ENCODE results near the gene TSR2.
A peak's percentile ranks its signal among the peaks of the same experiment; 100 is the strongest.

The TSR2 gene, protein sequence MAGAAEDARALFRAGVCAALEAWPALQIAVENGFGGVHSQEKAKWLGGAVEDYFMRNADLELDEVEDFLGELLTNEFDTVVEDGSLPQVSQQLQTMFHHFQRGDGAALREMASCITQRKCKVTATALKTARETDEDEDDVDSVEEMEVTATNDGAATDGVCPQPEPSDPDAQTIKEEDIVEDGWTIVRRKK

DNA sequence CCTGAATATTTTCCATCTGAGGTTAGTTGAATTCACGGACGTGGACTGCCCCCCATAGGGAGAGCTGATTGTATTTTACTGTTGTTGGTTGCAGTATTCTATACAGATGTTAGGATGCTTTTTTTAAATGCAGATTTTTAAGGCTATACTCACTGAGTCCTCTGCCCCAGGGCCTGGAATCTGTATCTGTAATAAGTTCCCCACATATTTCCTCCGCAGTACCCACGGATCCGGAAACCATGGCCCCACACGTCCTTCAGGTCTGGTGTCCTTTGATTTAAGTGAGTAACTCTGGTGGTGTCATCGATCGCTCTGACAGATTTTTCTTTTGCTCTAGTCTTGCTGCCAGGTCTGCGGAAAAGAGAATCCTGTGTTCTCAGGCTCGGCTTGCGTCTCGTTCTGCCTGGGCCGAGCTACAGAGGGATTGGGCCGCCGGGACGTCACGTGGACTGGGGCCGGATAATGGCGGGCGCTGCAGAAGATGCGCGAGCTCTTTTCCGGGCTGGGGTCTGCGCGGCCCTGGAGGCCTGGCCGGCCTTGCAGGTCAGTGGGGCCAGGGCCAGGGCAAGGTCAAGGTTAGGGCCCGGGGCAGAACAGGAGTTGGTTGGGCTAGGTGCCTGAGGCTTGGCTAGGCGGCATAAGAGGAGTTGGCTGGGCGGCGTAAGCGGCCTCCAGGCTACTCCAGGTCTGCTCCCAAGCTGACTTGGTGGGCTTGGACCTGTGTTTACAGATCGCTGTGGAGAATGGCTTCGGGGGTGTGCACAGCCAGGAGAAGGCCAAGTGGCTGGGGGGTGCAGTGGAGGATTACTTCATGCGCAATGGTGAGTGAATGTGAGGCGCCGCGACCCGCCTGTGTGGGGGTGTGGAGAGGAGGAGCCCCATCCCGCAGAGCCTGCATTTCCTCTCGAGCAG is at the start of gene TSR2:
Gene TSR2 (plus strand): TSS at position 445 of the 912 bp plus-strand sequence. CDS start 18 bp downstream, at position 463.
- H3K27me3 Mint-ChIP-seq, result no peaks in the 10 kb centered on the region
- peaks cover 16% of the 10 kb centered on the region for H3K36me3 Mint-ChIP-seq
- H3K27ac Mint-ChIP-seq, result peak within 1 kb of the TSS; percentile 90
- H3K4me1 Mint-ChIP-seq, result peaks cover 22% of the 10 kb centered on the region
- peak; percentile 95 for ATAC-seq
- H3K9me3 Mint-ChIP-seq, result no peaks in the 10 kb centered on the region
- peak within 1 kb of the TSS; percentile 99 for H3K4me3 Mint-ChIP-seq

DNA sequence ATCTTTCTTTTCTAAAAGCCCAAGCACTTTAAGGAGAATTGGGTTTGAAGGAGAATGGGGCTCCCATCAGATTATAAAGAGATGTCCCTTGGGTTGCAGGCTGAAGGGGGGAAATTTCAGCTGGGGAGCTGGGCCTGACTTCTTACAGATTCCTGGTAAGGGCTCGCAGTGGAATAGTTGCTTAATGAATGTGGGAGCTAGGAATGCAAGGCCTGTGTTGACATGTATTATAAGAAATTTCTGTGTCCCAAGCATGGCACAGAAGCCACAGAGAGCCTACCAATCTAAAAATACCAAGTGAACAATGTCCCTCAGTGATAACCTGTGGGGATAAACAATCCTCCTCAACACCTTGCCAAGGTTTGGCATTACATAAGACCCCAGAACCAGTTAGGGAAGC is 43.1 kb upstream of the TSR2 start:
- Mint-ChIP-seq H3K27ac (no peak overlapping the region), H3K36me3 (no peaks in the 10 kb centered on the region), H3K27me3 (peaks cover 9% of the 10 kb centered on the region)

DNA sequence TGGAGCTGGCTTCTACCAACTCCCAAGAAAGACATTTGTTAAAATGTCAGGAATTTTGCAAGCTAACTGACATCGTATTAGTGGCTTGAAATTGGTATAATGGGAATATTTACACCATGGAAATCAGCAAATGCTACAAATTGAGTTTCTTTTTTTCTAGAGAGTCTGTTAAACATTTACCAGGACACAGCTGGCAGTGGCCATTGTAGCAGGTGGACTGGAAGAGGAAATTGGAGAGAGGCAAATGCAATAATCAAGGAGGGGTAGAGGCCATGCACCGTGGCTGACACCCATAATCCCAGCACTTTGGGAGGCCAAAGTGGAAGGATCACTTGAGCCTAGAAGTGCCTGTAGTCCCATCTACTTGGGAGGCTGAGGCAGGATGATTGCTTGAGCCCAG is 32.9 kb upstream of the TSR2 start:
- Mint-ChIP-seq H3K27me3 (peaks cover 11% of the 10 kb centered on the region), H3K36me3 (no peaks in the 10 kb centered on the region), H3K27ac (no peak overlapping the region), H3K4me3 (no peak overlapping the region), H3K9me3 (no peaks in the 10 kb centered on the region), H3K4me1 (no peaks in the 10 kb centered on the region)
- ATAC-seq, result no peak

More for the DNA sequence above, 43.1 kb upstream of the TSR2 start:
- Mint-ChIP-seq H3K4me1 (no peaks in the 10 kb centered on the region), H3K4me3 (no peak overlapping the region), H3K9me3 (peaks cover 3% of the 10 kb centered on the region)
- ATAC-seq, result no peak

DNA sequence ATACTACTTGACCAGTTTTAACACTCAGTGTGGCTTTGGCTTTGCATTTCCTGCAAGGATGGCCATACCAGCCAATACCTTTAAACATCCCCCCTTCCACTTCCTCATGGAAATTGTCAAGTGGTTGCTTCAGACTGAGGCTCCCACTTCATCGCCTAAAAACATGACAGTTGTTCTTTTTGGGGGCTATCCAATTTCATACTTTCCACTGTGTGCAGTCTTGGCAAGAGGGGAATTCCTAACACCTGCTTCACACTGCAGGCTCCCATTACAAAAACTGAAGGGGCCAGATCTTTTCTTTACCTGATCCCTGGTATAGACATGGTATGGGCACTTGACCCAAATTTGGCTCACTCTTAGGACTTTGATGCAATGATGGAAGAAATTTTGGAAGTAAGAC is 28.5 kb upstream of the TSR2 start:
- peak overlapping the region; percentile 13 for H3K27ac Mint-ChIP-seq
- H3K9me3 Mint-ChIP-seq, result no peaks in the 10 kb centered on the region
- no peak for ATAC-seq
- H3K27me3 Mint-ChIP-seq, result peaks cover 11% of the 10 kb centered on the region
- H3K4me3 Mint-ChIP-seq, result no peak overlapping the region
- no peaks in the 10 kb centered on the region for H3K4me1 Mint-ChIP-seq
- H3K36me3 Mint-ChIP-seq, result no peaks in the 10 kb centered on the region

DNA sequence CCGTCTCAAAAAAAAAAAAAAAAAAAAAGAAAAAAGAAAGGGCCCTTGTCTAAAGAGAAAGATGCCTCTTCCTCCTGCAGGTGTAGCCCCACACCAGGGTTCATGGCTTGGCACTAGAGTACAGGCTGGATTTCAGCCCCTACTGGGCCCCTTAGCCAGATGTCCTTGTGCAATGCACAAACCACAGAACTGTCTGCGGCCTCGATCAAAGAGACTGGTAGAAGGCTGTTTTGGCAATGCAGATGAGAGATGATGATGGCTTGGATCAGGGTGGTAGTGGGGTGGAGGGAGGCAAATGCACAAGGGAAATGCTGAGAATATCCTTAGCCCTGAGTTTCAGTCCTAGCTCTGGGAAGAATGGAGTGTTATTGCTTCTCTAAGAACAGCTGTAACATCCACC is 26.5 kb upstream of the TSR2 start:
- Mint-ChIP-seq H3K36me3 (no peaks in the 10 kb centered on the region), H3K27me3 (peaks cover 17% of the 10 kb centered on the region), H3K27ac (no peak overlapping the region), H3K9me3 (no peaks in the 10 kb centered on the region), H3K4me3 (no peak overlapping the region), H3K4me1 (no peaks in the 10 kb centered on the region)
- no peak for ATAC-seq

DNA sequence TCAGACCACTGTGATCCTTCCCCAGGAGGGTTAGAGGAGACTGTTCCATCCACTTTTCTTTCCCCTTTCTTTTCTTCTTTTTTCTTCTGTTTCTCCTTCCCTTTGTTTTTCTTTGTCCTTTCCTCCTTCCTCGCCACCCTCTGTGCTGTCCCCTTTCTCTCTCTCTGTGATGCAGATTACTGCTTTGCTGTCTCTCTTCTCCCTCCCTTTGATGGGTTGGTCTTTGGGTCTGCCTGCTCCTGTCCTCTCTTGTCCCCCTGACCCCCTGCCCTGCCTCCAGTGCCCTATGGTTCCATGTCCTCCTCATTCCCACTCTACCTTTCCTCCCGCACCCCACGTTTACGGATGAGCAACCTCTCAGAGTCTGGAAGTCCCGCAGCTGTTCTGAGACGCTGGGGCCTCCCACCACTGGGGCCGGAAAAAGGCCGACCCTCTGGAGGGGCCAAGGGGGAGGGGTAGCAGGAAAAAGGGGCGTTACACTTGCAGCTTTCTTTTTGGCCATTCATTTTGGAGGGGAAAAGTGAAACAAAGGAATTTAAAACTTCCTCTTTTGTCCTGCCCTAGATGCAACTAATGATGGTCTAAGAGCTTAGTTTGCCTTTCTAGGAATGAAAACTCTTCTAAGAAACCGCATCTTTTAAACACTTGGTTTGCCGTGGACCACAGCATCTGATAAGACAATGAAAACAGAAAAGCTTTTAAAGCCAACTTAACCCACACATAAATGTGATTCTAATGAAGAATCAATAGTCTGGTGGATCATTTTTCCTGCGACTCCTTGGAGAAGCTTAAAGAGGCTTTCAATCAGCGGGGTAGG is 24.5 kb upstream of the TSR2 start:
- H3K27me3 Mint-ChIP-seq, result peaks cover 21% of the 10 kb centered on the region
- no peaks in the 10 kb centered on the region for H3K4me1 Mint-ChIP-seq
- no peak overlapping the region for H3K4me3 Mint-ChIP-seq
- no peak overlapping the region for H3K27ac Mint-ChIP-seq
- no peak for ATAC-seq
- H3K36me3 Mint-ChIP-seq, result no peaks in the 10 kb centered on the region
- H3K9me3 Mint-ChIP-seq, result no peaks in the 10 kb centered on the region

DNA sequence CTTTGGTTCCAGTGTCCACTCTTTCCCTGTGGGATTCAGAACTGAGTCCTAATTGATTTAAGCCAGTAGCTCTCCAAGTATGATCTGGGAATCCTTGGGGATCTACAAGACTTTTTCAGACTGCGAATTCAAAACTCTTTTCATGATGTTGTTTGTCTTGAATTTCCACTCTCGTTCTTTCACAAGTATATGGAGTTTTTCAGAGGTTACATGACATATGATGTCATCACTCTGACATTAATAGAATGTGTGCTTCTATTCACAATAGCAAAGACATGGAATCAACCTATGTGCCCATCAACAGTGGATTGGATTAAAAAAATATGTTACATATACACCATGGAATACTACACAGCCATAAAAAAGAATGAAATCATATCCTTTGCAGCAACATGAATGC is 23.2 kb upstream of the TSR2 start:
- no peaks in the 10 kb centered on the region for H3K4me1 Mint-ChIP-seq
- no peak for ATAC-seq
- H3K27ac Mint-ChIP-seq, result no peak overlapping the region
- no peaks in the 10 kb centered on the region for H3K9me3 Mint-ChIP-seq
- no peak overlapping the region for H3K4me3 Mint-ChIP-seq
- peaks cover 21% of the 10 kb centered on the region for H3K27me3 Mint-ChIP-seq
- H3K36me3 Mint-ChIP-seq, result no peaks in the 10 kb centered on the region

DNA sequence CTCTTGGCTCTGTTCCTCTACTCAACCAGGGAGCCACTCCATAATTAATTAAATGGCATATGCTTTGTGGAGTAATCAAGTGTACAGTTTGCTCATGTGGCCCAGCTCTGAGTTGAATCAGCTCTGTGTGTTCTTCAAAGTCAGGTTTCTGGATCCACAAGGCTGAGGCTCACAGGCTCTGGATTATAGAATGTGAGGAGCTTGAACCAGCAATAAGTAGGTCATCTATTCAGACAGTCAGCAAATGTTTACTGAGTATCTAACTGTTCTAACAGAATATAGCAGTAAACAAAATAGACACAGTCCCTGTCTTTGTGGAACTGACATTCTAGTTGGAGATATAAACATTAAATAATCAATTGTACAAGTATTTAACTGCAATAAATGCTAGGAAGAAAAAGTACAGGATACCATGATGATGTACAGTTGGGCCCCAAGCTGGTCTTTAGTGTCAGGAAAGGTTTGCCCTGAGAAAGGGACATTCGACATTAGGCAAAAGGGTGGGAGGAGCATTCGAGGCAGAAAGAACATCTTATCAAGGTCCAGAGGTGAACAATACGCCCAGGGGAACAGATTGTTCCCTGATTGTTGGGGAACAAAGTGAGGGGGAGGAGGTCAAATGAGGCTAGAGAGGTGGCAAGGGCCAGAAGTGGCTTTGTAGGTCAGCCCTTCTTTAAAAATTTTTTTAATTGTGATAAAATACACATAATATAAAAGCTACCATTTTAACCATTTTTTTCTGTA is 20.5 kb upstream of the TSR2 start:
- no peak overlapping the region for H3K27ac Mint-ChIP-seq
- H3K36me3 Mint-ChIP-seq, result no peaks in the 10 kb centered on the region
- ATAC-seq, result no peak
- H3K27me3 Mint-ChIP-seq, result peaks cover 21% of the 10 kb centered on the region
- H3K9me3 Mint-ChIP-seq, result no peaks in the 10 kb centered on the region
- H3K4me1 Mint-ChIP-seq, result no peaks in the 10 kb centered on the region
- H3K4me3 Mint-ChIP-seq, result no peak overlapping the region

DNA sequence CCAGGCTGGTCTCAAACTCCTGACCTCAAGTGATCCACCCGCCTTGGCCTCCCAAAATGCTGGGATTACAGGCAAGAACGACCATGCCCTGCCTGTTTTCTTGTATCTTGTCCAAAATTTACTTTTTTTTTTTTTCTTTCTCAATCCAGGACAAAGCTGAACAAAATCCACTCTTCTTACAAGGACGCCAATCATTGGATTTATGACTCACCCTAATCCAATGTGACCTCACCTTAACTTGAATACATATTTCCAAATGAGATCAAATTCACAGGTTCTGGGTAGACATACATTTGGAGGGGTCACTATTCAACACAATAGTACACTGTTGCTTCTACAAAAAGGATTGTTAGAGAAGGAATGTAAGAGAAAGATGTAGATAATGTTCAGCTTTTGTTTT is 18.0 kb upstream of the TSR2 start:
- Mint-ChIP-seq H3K27ac (no peak overlapping the region), H3K27me3 (peaks cover 9% of the 10 kb centered on the region), H3K4me3 (no peak overlapping the region), H3K36me3 (no peaks in the 10 kb centered on the region), H3K9me3 (no peaks in the 10 kb centered on the region), H3K4me1 (no peaks in the 10 kb centered on the region)
- ATAC-seq, result no peak

DNA sequence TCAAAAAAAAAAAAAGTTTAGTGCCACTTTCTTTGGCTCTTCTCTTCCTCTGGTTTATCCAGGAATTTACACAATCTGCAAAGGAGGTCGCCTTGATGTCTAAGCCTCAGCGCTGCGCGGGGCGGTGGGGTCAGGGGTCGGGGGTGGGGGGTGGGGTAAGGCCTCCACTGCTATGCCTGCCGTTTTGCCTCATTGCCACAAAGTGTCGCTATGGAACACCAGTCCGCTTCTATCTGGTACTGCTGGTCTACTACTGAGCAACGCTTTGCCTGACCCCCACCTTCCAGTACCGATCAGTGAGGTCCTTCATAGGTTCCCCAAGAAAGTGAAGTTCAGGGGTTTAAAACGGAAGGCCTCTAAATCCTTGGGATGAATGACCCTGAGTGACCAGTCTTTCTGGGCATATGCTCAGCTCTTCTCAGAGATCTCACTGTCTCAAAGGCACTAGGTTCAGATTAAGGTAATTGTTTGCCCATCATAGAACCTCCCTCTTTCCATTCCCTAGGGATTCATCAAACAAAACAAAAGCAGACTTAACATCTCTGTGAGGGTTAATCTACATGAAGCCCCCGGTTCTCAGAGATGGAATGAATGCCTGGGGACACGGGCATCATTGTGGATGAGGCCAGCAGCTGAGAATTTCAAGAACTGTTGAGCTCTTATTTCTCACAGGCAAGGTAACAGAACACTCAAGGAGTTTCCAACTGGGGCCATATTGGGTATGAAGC is 16.9 kb upstream of the TSR2 start:
- H3K9me3 Mint-ChIP-seq, result no peaks in the 10 kb centered on the region
- H3K27ac Mint-ChIP-seq, result no peak overlapping the region
- no peak for ATAC-seq
- no peak overlapping the region for H3K4me3 Mint-ChIP-seq
- peaks cover 8% of the 10 kb centered on the region for H3K27me3 Mint-ChIP-seq
- H3K36me3 Mint-ChIP-seq, result no peaks in the 10 kb centered on the region
- H3K4me1 Mint-ChIP-seq, result no peaks in the 10 kb centered on the region

DNA sequence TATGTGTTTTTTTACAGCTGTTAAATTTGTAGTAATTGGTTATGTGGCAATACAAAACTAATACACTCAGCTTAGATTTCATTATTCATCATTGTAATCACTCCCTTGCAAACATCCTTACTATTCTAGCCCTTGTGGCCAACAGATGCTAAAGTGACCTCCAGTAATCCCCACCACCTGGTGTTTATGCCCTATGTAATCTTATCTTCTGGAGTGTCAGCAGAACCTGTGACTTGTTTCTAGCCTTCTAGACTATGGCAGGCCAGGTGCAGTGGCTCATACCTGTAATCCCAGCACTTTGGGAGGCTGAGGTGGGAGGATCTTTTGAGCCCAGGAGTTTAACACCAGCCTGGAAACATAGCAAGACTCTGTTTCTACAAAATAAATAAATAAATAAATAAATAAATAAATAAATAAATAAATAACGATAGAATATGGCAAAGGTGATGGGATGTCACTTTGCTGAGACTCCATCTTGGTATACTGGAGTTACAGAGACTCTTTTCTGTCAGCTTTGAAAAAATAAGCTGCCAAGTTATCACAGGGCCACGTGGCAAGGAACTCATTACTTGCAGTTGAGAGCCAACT is 12.3 kb upstream of the TSR2 start:
- Mint-ChIP-seq H3K27ac (no peak overlapping the region), H3K4me1 (no peaks in the 10 kb centered on the region), H3K9me3 (no peaks in the 10 kb centered on the region), H3K27me3 (no peaks in the 10 kb centered on the region), H3K36me3 (no peaks in the 10 kb centered on the region), H3K4me3 (no peak overlapping the region)
- no peak for ATAC-seq

DNA sequence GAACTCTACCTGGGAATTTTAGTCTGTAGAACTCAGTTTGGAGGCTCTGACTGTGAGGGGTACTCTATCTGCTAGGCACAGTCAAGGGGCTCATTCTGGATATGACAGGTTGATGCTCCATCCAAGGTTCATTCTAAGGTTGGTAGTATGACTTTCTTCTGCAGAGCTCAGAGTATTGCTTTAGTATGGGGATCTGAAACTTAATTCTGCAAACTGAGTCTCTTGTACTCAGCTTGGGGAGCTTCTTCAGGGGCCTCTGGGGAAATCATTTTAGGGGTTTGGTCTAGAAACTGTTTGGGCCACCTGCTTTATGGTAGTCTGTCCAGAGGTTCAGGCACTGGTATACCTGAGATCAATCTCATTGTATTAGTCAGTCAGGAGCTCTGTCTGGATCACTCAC is 9.7 kb upstream of the TSR2 start:
- Mint-ChIP-seq H3K36me3 (no peaks in the 10 kb centered on the region), H3K4me1 (no peaks in the 10 kb centered on the region), H3K9me3 (no peaks in the 10 kb centered on the region), H3K27ac (no peak overlapping the region), H3K27me3 (no peaks in the 10 kb centered on the region), H3K4me3 (no peak overlapping the region)
- peak; percentile 51 for ATAC-seq

DNA sequence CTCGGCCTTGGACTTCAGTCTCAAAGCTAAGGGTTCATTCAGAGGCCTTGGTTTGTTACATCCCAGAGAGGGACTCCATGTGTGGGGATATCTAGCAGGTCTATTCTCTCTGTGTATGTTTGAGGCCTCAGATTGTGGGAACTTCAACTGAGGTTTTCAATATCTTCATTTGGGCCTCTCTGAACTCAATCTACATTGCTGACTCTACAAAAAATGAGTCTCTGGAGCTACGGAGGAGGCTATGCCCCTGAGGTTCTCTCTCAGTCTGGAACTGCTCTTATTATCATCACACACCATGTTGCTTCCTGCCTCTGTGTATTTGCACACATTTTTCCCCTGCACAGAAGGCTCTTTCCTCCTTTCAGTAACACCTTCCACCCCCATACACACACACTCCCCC is 5.1 kb upstream of the TSR2 start:
- ATAC-seq, result no peak
- no peaks in the 10 kb centered on the region for H3K4me1 Mint-ChIP-seq
- no peak overlapping the region for H3K4me3 Mint-ChIP-seq
- no peak overlapping the region for H3K27ac Mint-ChIP-seq
- no peaks in the 10 kb centered on the region for H3K9me3 Mint-ChIP-seq
- H3K27me3 Mint-ChIP-seq, result no peaks in the 10 kb centered on the region
- no peaks in the 10 kb centered on the region for H3K36me3 Mint-ChIP-seq

DNA sequence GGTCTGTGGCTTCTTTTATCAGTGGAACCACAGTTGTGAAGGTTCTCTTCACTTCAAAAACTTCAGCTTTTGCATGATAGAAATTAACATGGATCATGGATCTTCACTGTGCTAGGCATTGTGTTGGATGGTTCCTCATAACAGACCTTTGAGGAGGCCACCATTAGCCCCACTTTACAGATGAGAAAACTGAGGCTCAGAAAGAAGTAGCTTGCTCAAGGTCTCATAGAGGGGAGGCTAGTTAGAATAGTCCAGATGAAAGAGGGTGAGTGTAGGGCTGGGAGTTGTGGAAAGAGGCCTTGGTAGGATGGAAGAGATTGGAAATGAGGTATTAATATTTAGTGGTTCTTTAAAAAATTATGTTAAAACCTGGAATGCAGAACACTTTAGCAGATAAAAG is 2.6 kb downstream of the TSR2 start:
- ATAC-seq, result no peak
- H3K36me3 Mint-ChIP-seq, result peaks cover 21% of the 10 kb centered on the region
- H3K4me1 Mint-ChIP-seq, result peaks cover 22% of the 10 kb centered on the region
- H3K9me3 Mint-ChIP-seq, result no peaks in the 10 kb centered on the region
- no peak overlapping the region for H3K27ac Mint-ChIP-seq
- H3K27me3 Mint-ChIP-seq, result no peaks in the 10 kb centered on the region
- H3K4me3 Mint-ChIP-seq, result no peak overlapping the region
